MM.1S (cell line): Measurements from ENCODE around the gene AKIRIN1.

ENCODE experiments used
- DNase-seq: peaks from one replicate; pipeline ENCODE4 v3.0.0-alpha.2; 2015
- H2AFZ ChIP-seq: fragments of 300-600 bp; sonication (generic); 2 replicates; pipeline ENCODE4 v1.6.0; 2016; ENCODE audit warnings: antibody characterized with exemption, low read length
- H3F3A ChIP-seq: fragments of 300-600 bp; sonication (generic); 2 replicates; pipeline ENCODE4 v1.6.1; 2016; ENCODE audit warnings: mild to moderate bottlenecking, antibody characterized with exemption, low read length, moderate library complexity, mixed read lengths; ENCODE audit not compliant: insufficient read depth
- H3K27ac ChIP-seq: fragments of 300-600 bp; sonication (generic); 2 replicates; pipeline ENCODE4 v1.5.1; 2016; ENCODE audit warnings: mild to moderate bottlenecking, low read length
- H3K27me3 ChIP-seq: fragments of 300-600 bp; sonication (generic); replicated peaks from 2 replicates; pipeline ENCODE4 v1.6.0; 2016; ENCODE audit warnings: low read length; ENCODE audit not compliant: insufficient read depth
- H3K36me3 ChIP-seq: fragments of 300-600 bp; sonication (generic); replicated peaks from 2 replicates; pipeline ENCODE4 v1.6.1; 2016; ENCODE audit warnings: mild to moderate bottlenecking, low read length, mixed read lengths; ENCODE audit not compliant: insufficient read depth
- H3K4me1 ChIP-seq: fragments of 300-600 bp; sonication (generic); 2 replicates; pipeline ENCODE4 v1.6.1; 2016; ENCODE audit warnings: low read length, mixed read lengths
- H3K4me2 ChIP-seq: fragments of 300-600 bp; sonication (generic); 2 replicates; pipeline ENCODE4 v1.6.0; 2016; ENCODE audit warnings: low read depth, low read length
- H3K4me3 ChIP-seq: fragments of 300-600 bp; sonication (generic); 2 replicates; pipeline ENCODE4 v1.5.1; 2016; ENCODE audit warnings: low read length, mixed read lengths
- H3K79me2 ChIP-seq: fragments of 300-600 bp; sonication (generic); 2 replicates; pipeline ENCODE4 v1.6.1; 2016; ENCODE audit warnings: mixed run types, low read length, mixed read lengths
- H3K9ac ChIP-seq: fragments of 300-600 bp; sonication (generic); 2 replicates; pipeline ENCODE4 v1.6.1; 2016; ENCODE audit warnings: low read length, mixed read lengths
- H3K9me2 ChIP-seq: fragments of 300-600 bp; sonication (generic); replicated peaks from 2 replicates; pipeline ENCODE4 v1.6.1; 2016; ENCODE audit warnings: mild to moderate bottlenecking, low read length, mixed read lengths; ENCODE audit not compliant: insufficient read depth
- H3K9me3 ChIP-seq: fragments of 300-600 bp; sonication (generic); replicated peaks from 2 replicates; pipeline ENCODE4 v1.6.1; 2016; ENCODE audit warnings: mild to moderate bottlenecking, low read length, mixed read lengths; ENCODE audit not compliant: insufficient read depth
- H4K20me1 ChIP-seq: fragments of 300-600 bp; sonication (generic); 2 replicates; pipeline ENCODE4 v1.6.1; 2016; ENCODE audit warnings: mild to moderate bottlenecking, low read length, moderate library complexity, mixed read lengths; ENCODE audit not compliant: insufficient read depth
- EZH2 ChIP-seq: fragments of 300-600 bp; sonication (generic); optimal IDR thresholded peaks from 2 replicates; pipeline ENCODE3; 2017; ENCODE audit warnings: low read depth, mild to moderate bottlenecking, antibody characterized with exemption, low read length, mixed read lengths
- EZH2phosphoT487 ChIP-seq: fragments of 300-600 bp; sonication (generic); IDR thresholded peaks from 2 replicates; pipeline ENCODE4 v1.6.1; 2018; ENCODE audit warnings: antibody characterized with exemption, low read length
- TF ChIP-seq, protein P1 (sequence below): fragments of 300-600 bp; sonication (generic); IDR thresholded peaks from 2 replicates; pipeline ENCODE4 v1.5.1; 2016; ENCODE audit warnings: antibody characterized with exemption, low read length, mixed read lengths

Gene AKIRIN1, protein sequence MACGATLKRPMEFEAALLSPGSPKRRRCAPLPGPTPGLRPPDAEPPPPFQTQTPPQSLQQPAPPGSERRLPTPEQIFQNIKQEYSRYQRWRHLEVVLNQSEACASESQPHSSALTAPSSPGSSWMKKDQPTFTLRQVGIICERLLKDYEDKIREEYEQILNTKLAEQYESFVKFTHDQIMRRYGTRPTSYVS

DNA sequence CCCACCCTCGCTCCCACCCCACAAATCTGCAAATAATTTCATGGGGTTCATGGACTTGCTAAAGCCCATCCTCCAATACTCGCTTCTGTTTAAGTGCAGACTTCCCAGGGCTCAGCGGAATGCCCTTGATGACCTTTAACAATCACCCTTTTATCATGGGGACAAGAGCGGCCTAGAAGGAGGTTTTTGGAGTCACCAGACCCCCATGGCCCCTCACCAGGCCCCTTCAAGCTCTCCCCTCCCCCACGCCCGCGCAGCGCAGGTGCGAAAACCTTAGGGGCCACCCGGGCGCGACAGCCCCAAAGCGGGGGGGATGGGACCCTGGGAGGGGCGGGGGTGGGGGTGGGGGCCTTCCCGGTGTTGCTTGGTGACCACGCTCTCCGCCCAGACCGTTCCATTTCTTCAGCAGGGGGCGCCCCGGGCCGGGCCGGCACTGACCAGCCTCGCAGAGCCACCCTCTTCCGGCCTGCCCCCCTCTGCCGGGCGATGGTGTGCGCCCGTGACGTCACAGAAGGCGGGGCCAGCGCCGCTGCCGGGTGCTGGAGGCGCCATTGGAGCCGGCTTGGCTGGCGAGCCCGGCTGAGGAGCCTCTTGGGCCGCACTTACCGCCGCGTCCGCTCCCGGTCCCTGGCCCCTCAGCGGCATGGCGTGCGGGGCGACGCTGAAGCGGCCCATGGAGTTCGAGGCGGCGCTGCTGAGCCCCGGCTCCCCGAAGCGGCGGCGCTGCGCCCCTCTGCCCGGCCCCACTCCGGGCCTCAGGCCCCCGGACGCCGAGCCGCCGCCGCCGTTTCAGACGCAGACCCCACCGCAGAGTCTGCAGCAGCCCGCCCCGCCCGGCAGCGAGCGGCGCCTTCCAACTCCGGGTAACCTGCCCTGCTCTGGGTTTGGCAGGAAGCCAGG, at the start of gene AKIRIN1:
AKIRIN1 (plus strand) TSS at position 539 of the 900 bp plus-strand sequence; CDS start at position 644, 105 bp downstream.
- peak; percentile 97 for DNase-seq
- Histone ChIP-seq H3F3A (peaks cover 4% of the 10 kb centered on the region; the same call in 1 of the 2 replicates), H3K4me3 (peak within 1 kb of the TSS; percentile 82), H3K9ac (peak within 1 kb of the TSS; percentile 80), H3K9me3 (no peaks in the 10 kb centered on the region), H3K9me2 (no peaks in the 10 kb centered on the region), H3K79me2 (peaks cover 48% of the 10 kb centered on the region), H4K20me1 (no peaks in the 10 kb centered on the region), H3K4me2 (peak within 1 kb of the TSS; percentile 94), H3K27me3 (no peaks in the 10 kb centered on the region), H3K4me1 (peaks cover 17% of the 10 kb centered on the region), H2AFZ (peak within 1 kb of the TSS; percentile 61), H3K27ac (peak within 1 kb of the TSS; percentile 47), H3K36me3 (0 out of 2 replicates have a peak, but pooled peaks cover 3% of the 10 kb centered on the region)
- TF ChIP-seq EZH2phosphoT487, result no peak
- no peak for TF ChIP-seq EZH2
- TF ChIP-seq, protein P1, sequence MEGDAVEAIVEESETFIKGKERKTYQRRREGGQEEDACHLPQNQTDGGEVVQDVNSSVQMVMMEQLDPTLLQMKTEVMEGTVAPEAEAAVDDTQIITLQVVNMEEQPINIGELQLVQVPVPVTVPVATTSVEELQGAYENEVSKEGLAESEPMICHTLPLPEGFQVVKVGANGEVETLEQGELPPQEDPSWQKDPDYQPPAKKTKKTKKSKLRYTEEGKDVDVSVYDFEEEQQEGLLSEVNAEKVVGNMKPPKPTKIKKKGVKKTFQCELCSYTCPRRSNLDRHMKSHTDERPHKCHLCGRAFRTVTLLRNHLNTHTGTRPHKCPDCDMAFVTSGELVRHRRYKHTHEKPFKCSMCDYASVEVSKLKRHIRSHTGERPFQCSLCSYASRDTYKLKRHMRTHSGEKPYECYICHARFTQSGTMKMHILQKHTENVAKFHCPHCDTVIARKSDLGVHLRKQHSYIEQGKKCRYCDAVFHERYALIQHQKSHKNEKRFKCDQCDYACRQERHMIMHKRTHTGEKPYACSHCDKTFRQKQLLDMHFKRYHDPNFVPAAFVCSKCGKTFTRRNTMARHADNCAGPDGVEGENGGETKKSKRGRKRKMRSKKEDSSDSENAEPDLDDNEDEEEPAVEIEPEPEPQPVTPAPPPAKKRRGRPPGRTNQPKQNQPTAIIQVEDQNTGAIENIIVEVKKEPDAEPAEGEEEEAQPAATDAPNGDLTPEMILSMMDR, result no peak

DNA sequence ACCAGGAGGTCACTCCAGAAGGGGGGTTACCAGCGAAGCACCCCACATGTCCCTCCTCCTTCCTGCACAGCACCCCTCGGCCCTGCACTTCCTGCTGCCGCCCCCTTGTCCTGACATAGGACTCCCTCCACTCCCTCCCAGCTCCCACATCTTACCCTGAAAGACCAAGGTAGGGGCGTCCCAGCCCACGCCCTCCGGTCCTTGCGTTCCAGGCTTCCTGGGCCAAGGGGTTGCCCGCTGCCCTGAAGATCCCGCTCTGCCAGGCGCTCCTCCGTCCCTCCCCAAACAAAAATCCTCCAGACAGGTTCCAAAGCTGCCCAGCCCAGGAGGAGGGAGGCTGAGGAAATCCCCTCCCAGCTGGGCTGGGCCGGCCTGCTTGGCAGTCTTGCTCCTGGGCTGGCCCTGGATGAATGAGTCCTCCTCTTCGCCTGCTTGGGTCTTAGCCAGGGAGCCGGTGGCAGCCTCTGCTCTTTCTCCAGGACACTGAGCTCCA, 49.5 kb upstream of the AKIRIN1 start, which contains the start of gene RHBDL2:
RHBDL2 (minus strand) TSS at position 304 of the 493 bp plus-strand sequence. CDS start 22,618 bp downstream, outside the sequence.
- no peak within 1 kb of the TSS for H3K4me3 ChIP-seq
- H2AFZ ChIP-seq, result no peak within 1 kb of the TSS
- H3F3A ChIP-seq, result no peaks in the 10 kb centered on the region
- no peak for TF ChIP-seq EZH2phosphoT487
- no peak for TF ChIP-seq EZH2
- TF ChIP-seq, protein P1, result no peak
- H4K20me1 ChIP-seq, result no peaks in the 10 kb centered on the region
- no peaks in the 10 kb centered on the region for H3K79me2 ChIP-seq
- no peaks in the 10 kb centered on the region for H3K4me1 ChIP-seq
- no peak within 1 kb of the TSS for H3K27ac ChIP-seq
- H3K36me3 ChIP-seq, result no peaks in the 10 kb centered on the region
- H3K9me3 ChIP-seq, result no peaks in the 10 kb centered on the region
- H3K27me3 ChIP-seq, result no peaks in the 10 kb centered on the region
- no peak within 1 kb of the TSS for H3K9ac ChIP-seq
- DNase-seq, result no peak
- H3K9me2 ChIP-seq, result no peaks in the 10 kb centered on the region
- H3K4me2 ChIP-seq, result no peak within 1 kb of the TSS

DNA sequence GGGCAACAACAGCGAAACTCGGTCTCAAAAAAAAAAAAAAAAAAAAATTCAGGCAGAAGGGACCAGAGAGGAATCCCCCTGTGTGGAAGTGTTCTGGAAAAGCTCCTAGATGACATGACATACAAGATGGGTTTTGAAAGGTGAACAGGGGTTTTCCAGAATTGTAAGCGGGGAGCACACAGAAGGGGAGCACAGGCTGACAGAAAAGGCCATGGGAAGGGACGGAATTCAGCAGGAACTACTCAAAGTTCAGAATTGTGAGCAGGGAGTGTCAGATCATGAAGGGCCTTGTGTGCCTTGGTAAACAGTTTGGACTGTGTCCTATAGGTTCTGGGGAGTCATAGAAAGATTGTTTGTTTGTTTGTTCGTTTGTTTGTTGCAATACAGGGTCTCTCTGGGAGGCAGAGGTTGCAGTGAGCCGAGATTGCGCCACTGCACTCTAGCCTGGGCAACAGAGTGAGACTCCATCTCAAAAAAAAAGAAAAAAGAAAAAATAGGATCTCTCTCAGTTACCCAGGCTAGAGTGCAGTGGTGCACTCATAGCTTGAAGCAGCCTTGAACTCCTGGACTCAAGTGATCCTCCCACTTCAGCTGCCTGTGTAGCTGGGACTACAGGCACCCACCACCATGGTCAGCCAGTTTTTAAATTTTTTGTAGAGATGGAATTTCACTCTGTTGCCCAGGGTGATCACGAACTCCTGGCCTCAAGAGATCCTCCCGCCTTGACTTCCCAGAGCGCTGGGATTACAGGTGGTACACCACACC, 48.2 kb upstream of the AKIRIN1 start:
- H3K27me3 ChIP-seq, result no peaks in the 10 kb centered on the region
- TF ChIP-seq EZH2phosphoT487 (no peak), EZH2 (no peak)
- TF ChIP-seq, protein P1, result no peak
- H3K9me3 ChIP-seq, result no peaks in the 10 kb centered on the region
- no peaks in the 10 kb centered on the region for H3K36me3 ChIP-seq
- H3K4me1 ChIP-seq, result no peaks in the 10 kb centered on the region
- no peak overlapping the region for H2AFZ ChIP-seq
- H3K79me2 ChIP-seq, result no peaks in the 10 kb centered on the region
- H3K9me2 ChIP-seq, result no peaks in the 10 kb centered on the region
- no peak overlapping the region for H3K4me3 ChIP-seq
- H3F3A ChIP-seq, result no peaks in the 10 kb centered on the region
- H3K4me2 ChIP-seq, result no peak overlapping the region
- no peak for DNase-seq
- no peak overlapping the region for H3K9ac ChIP-seq
- H4K20me1 ChIP-seq, result no peaks in the 10 kb centered on the region
- no peak overlapping the region for H3K27ac ChIP-seq
